Metanephros (tissue), 1 donor: ENCODE results near the gene CXorf51A. TPM values are rescaled to one million over a fixed set of nuclear protein-coding genes. Genes with fewer than 3 reads are reported as not detected.

Experiments used
- total RNA-seq: library from RNA; depleted of rRNA; stranded (reverse); fragments of >200 nt; gene quantifications from one replicate; pipeline ENCODE4 v1.2.3, GENCODE V29; 2014

Gene CXorf51A
- not detected for total RNA-seq

GRCh38 chrX:146814644-146815043 lies at the start of gene CXorf51A:
Gene CXorf51A (minus strand): TSS chrX:146814744. CDS start chrX:146814723, 21 bp downstream.

DNA sequence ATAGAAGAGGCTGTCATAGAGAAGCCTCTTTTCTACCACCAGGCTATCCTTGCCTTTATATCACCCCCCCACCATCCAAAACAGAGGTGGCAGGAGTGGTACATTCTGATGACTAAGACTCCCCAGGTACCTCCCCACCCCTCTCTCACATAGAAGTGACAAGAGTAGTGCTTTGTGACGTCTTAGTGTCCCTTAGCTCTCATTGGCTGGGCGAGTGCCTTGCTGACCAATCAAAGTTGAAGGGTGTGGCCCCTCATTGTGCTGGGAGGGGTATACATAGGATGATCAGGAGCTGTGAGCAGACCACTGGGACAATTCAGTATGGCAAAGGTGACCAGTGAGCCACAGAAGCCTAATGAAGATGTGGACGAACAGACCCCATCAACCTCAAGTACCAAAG lies 5.1 kb downstream of the CXorf51A start, which contains the start of gene CXorf51B:
CXorf51B (plus strand) TSS at position 301 of the 400 bp plus-strand sequence; CDS start at position 322, 21 bp downstream.

Other genes starting within 250 kb of the CXorf51A start
- gene CXorf51B, start 5.0 kb downstream of the CXorf51A start, total RNA-seq = not detected